H1 (cell line): ENCODE data around the gene DTX3. TPM values are rescaled to one million over a fixed set of nuclear protein-coding genes. Genes with fewer than 3 reads are reported as not detected.

Experiments used
- BACH1 ChIP-seq: IDR thresholded peaks from 2 replicates; pipeline ENCODE4 v1.6.1; 2012; ENCODE audit warnings: low read length, improper control_type of control experiment
- PHF8 ChIP-seq: fragments of 200-600 bp; sonication (generic); conservative IDR thresholded peaks from 2 replicates; pipeline ENCODE4 v1.7.1; 2012; ENCODE audit warnings: low read depth, mild to moderate bottlenecking, inconsistent platforms, low read length, moderate library complexity
- polyA plus RNA-seq, 7 experiments: library from polyadenylated mRNA; depleted of rRNA in 3 of 7; stranded (reverse) in 5 of 7; unstranded in 2 of 7; fragments of >200 nt in 5 of 7; fragments of 200-250 nt in 2 of 7; gene quantifications; 1 replicate in 5 of 7; 2 replicates in 1 of 7; 4 replicates in 1 of 7; pipeline versions ENCODE4 v1.2.1 to v1.2.3, GENCODE V29; 2011 to 2013; ENCODE audit warnings: missing spikeins in 2 of 7, mixed read lengths in 2 of 7
- total RNA-seq: library from RNA; stranded (reverse); fragmentation: NEBNext Ultra II Directional; extraction: Animal tissue kit (Norgen Biotek cat#: 25700); gene quantifications from 2 replicates; pipeline ENCODE4 v1.2.1, GENCODE V29; 2021

DTX3 gene
- total and polyA plus RNA-seq, 2 of the 8 experiments (the other 6 are each of a cell fraction or from before 2014, with no cell fraction given), result 41.8 to 92.5 TPM

DNA sequence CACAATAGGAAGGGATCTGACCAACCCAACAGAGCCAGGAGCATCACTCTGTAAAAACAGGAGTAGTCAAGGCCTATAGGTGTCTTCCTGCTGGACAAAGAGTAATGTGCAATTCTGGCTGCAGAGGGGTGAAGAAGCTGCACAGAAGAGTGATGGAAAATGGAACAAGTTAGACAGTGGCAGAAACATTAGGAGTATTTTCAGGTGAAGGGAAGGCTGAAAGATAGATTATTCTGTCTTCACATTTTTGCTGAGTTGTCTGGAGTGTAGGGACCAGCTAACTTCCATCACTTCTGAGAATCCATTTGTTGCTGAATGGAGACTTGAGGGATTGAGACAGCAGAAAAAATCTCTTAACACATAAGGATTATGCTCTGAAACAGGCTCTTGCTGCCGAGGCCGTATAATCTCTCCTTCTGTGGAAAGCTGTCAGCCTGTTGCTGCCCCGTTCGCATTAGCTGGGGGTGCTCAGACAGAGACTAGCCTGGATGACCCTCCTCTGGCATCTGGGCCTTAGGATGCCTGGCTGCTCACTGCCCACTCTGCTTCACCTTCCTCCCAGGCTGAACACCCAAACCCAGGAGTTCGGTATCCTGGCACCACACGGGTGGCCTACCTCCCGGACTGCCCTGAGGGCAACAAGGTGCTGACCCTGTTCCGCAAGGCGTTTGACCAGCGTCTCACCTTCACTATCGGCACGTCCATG is 3.5 kb downstream of the DTX3 start (continued):
- TF ChIP-seq BACH1 (no peak), PHF8 (no peak)
